Middle frontal gyrus (tissue), 1 donor: Measurements from ENCODE around the gene CAPN11.

Source experiments
- DNase-seq: peaks from one replicate; pipeline ENCODE4 v3.0.0-alpha.2; 2015; ENCODE audit warnings: low spot score; ENCODE audit errors: extremely low spot score

CAPN11 gene

DNA sequence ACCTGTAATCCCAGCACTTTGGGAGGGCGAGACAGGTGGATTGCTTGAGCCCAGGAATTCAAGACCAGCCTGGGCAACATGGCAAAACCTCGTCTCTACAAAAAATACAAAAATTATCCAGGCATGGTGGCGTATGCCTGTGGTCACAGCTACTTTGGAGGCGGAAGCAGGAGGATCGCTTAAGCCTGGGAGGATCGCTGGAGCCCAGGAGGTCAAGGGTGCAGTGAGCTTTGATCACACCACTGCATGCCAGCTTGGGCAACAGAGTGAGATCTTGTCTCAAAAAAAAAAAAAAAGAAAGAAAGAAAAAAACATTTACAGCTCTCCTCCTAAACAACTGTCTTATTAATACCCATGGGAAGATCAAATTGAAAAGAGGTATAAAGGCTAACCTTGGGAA, 49.3 kb downstream of the CAPN11 start:
- no peak for DNase-seq

DNA sequence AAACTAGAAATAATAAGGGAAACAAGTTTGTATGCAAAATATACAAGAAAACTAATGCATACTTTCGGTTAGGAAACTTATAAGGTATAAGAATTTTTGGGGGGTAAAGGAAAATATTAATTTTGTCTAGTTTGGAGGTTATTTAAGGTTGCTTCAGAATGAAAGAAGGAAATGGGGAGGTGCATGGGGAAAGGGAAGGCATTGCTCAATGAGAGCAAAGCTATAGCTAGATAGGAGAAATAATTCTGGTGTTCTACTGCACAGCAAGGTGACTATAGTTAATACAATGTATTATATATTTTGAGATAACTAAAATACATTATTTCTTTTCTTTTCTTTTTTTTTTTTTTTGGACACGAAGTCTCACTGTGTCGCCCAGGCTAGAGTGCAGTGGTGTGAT, 52.7 kb downstream of the CAPN11 start:
- DNase-seq = no peak

DNA sequence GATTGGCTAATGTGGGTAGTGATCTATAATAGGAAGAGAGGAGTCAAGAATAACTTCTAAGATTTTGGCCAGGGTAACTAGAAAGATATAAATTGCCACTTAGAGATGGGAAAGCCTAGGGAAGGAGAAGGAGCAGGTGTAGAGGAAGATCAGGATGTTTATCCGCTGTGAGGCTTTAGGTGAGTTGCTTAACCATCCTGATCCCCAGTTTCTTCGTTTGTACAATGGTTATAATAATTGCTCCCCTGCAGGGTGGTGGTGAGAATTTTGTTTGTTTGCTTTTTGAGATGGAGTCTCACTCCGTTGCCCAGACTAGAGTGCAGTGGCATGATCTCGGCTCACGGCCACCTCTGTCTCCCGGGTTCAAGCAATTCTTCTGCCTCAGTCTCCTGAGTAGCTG, 55.7 kb downstream of the CAPN11 start:
- DNase-seq = no peak

DNA sequence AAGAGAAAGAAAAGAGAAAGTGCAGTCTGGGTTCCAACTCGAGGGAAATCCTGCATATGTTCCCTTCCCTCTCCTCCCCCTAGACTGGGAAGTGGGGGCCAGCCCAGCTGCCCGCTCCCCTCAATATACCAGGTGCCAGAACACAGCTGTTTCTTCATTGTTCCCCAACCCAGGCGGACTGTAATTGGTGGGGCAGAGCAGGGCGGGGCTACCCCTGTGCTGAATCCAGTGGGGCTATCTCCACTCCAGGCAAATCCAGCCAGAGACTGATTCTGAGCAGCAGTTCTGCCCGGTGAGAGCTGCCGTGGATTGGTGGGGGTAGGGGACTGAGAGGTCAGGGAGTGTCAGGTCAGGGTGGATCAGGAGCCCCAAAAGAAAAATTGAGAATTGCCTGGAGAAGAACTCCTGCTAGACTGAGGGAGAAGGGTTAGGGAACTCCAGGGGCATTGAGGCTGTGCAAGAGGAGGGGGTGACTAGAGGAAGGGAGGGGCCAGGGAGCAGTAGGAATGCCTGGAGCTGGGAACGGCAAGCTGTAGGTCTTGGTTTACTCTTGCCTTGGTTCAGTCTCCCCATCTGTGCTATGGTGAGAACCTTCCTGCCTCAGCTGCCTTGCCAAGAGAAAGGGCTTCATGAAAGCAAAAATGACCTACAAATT, 58.2 kb downstream of the CAPN11 start, which contains the start of gene MYMX:
TSS of gene MYMX (plus strand) at position 250 of the 655 bp plus-strand sequence. CDS start 546 bp downstream, outside the sequence.
- no peak for DNase-seq

DNA sequence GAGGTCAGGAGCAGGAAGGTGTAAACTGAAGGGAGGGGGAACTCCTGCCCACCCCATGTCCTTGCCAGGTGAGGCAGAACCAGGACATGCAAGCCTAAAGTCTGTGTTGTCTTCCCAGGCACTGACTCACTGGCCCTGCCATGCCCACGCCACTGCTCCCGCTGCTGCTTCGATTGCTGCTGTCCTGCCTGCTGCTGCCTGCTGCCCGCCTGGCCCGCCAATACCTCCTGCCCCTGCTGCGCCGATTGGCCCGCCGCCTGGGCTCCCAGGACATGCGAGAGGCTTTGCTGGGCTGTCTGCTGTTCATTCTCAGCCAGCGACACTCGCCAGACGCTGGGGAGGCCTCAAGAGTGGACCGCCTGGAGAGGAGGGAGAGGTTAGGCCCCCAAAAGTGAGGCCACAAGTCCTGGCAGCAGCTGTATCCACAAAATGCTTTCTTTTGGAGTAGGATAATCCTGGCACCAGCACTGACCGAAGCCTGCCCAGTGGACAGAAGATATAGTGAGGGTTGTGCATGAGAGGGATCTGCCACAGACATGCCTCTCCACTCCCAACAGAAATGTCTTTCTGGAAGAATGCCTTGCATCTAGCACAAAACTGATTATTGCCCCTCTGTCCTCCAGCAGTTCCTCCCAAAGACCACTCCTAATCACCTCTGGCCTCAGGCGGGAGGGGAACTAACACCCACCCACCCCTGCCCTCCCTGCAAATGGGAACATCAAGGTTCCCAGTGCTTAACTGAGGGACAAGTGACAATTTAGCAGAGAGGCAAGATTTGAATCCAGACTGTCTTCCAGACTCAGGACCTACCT, 58.9 kb downstream of the CAPN11 start:
- no peak for DNase-seq

DNA sequence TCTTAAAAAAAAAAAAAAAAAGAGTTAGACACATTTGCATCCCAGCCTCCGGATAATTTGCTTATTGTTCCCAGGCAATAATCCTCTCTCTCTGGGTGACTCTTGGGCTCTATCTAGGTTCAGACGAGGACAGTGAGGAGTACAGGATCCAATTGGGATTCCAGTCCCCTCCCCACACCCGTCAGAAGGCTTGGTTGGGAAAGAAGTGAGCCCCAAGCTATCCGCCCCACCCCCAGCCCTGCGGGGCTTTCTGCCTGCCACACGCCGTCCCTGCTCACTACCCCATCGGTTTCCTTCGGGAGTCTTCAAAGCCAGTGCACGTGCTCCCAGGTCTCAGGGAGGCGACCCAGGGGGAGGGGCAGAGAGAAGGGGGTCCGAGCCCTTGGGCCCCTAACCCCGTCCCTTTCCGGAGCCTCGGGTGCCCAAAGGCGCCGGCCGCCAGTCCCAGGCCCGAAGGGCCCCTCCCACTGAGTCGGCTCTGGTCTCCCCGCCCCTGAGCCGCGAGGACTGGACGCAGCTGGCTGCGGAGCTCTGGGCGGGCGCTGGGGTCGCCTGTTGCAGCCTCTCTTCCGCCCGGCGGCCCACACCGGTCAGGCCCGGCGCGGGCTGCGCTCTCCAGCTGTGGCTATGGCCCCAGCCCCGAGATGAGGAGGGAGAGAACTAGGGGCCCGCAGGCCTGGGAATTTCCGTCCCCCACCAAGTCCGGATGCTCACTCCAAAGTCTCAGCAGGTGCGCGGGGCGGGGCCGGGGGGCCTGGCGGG, 60.6 kb downstream of the CAPN11 start:
- no peak for DNase-seq

DNA sequence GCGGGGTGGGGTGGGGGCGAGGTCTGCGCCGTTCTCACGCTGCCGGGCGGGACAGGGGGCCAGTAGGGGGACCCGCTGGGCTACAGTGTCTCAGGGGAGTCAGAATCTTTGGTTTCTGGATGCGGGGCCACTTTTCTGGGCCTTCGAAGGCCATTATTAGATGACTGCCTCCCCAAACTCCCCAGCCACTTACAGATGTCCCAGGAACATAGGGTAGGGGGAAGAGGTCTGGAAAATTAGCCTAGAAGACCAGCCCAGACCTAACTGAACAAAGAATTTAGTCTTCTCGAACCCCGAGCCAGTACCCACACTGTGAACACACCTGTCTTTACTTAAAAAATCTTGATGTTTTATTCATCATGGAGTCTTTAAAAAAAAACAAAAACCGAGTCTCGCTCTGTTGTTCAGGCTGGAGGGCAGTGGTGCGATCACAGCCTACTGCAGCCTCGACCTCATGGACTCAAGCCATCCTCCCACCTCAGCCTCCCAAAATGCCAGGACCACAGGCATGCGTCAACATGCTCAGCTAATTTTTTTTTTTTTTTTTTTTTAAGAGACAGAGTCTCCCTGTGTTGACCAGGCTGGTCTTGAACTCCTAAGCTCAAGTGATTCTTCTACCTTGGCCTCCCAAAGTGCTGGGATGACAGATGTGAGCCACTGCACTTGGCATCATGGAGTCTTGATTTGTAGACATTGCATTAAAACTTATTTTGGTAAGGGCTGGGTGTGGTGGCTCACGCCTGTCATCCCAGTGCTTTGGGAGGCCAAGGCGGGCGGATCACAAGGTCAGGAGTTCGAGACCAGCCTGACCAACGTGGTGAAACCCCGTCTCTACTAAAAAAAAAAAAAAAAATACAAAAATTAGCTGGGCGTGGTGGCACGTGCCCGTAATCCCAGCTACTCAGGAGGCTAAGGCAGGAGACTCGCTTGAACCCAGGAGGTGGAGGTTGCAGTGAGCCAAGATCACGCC, 61.5 kb downstream of the CAPN11 start:
- DNase-seq = no peak

DNA sequence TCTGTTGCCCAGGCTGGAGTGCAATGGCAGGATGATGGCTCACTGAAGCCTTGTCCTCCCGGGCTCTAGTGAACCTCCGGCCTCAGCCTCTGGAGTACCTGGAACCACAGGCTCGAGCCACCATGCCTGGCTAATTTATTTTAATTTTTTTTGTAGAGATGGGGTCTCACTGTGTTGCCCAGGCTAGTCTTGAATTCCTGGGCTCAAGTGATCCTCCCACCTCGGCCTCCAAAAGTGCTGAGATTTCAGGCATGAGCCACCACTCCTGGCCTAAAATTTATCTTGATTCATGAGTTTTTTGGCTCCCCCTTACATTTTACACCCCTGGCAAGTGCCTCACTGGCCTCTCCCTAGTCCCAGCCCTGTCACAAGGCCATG, 62.3 kb downstream of the CAPN11 start:
- DNase-seq = no peak

DNA sequence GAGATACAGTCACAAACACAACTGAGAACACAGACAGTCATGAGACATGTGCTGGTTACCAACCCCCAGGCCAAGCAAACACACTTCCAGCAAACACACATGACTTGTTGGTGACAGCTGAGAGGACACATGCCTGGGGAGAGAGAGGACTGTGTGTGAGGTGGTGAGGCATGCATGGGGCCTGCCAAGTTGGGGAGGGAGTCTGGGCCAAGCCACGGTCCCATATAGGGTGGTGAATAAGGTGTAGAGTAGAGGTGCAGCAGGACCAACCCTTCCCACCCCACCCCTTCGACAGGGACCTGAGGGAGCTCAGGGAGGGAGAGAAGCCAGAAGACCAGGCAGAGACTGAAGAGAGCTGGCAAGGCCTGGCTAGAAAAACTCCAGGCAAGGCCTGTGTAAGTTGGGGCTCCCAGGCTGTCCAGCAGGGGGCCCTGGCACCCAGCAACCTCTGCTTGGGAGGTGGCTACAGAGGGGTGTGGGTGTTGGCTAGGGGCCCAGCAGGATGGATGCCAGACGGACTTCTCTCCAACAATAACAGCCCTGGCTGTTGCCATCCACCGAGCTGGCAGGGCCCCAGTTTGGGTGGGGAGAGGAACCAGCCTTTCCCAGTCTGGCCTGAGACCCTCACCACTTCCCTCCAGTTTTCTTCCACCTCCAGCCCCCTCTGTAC, 62.8 kb downstream of the CAPN11 start:
- DNase-seq = no peak

DNA sequence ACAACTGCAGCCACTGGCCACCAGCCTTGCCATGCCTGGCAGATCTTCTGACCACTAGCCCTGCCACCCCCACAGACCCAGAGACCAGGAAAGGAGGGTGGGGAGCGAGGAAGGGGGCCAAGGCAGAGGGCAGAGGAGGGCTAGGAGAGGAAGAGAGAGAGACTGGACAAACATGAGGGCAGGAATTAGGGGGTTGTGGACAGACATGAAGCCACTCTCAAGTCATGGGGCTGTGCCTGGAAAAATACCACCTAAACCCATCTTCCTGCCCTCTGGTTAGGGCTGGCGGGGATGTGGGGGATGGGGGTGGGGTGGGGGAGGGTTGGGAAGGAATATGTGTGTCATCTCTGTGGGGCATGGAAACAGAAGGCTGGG, 63.3 kb downstream of the CAPN11 start:
- no peak for DNase-seq

DNA sequence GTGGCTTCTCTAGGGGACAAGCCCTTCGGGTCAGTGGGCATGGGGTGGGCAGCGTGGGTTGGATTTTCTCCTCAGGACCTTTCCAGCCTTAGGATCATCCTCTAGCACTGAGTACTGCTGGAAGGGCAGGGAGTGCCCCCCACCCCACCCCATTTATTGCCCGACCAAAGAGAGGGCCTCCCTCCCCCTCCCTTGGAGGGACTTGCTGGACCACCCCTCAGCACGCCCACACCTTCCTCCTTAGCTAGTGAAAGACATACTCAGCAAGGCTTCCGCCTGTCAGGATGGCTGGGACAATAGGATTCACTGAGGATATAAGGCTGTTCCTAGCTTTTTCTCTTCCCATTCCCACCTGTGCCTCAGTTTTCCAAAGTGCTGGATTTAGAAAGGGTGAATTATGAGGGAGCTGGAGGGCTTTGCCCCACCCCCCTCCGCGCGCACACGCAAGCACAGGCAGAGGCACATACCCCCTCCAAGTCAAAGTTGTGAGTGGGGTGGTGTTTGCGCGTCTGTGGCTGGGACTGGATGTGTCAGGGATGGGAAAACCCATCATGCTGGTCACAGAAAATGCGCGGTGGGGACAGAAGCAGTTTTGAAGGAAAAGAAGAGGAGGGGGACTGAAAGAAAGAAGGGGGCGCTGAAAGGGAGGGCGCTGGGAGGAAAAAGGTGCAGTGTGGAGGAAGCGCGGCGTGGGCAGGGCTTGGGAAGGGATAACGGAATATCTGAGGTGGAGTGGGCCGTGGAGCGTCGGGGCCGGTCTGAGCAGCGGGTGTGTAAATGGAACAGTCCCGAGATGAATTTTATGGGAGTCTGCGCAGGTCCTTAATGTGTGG, 64.1 kb downstream of the CAPN11 start:
- no peak for DNase-seq

DNA sequence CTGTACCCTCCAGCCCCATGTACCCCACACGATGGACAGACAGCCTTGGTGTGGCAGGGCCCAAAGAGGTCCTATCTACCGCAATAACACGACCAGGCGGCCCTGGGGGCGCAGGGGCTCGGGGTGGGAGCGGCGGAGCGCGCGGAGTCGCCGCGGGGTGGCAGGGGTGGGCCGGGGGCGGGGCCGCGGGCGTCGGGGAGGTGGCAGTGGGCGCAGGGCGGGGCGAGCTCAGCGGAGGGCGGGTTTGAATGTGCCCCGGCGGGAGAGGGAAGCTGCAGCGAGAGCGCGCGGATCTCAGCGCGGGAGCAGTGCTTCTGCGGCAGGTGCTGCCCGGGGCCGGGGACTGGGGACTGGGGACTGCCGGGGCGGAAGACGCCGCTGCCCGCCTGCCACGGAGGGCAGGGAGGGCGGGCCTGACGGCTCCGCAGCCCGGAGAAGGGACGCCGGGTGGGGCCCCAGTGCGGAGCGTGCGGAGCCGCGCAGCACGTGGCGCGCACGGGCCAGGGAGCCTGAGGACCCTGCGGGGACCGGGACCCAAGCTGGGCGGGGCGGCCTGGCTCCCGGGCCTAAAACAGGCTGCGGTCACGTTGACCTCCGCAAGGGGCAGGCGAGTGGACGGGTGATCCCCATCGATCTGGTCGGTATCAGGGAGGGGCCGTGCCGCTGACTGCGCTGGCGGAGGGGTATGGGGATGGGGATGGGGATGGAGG, 64.9 kb downstream of the CAPN11 start, which contains the start of gene SLC29A1:
TSS of gene SLC29A1 (plus strand) at position 277 of the 710 bp plus-strand sequence. CDS start 3,719 bp downstream, outside the sequence.
- no peak for DNase-seq

DNA sequence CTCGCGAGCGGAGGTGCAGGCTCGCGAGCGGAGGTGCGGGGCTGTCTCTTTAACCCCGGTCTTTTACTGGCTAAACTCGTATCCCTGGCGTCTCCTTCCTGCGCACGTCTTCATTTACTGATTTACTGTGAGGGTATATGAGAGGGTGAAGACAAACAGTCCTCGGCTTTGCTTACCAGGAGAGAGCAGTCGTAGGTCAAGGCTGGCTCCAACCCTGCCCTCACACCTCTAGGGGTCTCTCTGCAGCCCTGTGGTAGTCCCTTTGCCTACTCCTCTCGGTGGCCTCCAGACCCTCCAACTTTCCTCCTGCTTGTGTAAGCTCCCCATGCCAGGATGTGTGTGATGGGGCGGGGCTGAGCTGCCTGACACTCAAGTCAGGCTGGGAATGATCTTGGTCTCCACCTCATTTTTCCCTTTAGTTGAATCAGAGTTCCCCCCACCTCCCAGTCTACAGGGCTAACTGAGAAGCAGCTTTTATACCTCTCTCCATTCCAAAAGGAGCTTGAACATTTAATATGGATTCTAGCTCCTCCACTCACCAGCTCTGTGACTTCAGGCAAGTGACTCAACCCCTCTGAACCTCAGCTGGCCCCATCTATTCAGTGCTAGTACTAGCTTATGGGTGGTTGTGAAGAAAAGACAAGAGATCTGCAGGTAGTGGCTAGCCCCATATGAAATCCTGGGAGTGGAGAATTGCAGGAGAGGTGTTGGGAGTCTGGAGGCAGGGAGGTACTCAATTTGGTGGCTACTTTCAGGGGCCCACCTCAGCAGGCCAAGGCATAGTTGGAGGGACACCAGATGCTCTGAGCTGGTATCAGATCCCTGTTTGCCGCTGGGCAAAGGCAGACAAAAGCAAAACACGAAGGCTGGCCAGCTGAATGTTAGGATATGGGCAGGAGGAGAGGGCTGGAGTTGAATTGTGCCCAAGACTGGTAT, 65.7 kb downstream of the CAPN11 start:
- DNase-seq = no peak

DNA sequence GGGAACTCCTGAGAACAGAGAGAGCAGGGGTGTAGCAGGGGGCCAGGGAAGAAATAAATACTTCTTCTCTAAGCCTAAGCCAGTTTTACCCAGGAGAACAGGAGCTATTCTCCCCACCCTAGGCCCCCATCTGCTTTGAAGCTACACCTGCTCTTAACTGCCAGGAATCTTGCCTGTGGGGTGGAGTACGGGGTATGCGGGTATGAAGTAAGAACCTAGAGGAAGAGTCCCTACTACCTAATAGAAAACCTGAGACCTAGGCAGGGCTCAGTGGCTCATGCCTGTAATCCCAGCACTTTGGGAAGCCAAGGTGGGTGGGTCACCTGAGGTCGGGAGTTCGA, 66.3 kb downstream of the CAPN11 start:
- no peak for DNase-seq

DNA sequence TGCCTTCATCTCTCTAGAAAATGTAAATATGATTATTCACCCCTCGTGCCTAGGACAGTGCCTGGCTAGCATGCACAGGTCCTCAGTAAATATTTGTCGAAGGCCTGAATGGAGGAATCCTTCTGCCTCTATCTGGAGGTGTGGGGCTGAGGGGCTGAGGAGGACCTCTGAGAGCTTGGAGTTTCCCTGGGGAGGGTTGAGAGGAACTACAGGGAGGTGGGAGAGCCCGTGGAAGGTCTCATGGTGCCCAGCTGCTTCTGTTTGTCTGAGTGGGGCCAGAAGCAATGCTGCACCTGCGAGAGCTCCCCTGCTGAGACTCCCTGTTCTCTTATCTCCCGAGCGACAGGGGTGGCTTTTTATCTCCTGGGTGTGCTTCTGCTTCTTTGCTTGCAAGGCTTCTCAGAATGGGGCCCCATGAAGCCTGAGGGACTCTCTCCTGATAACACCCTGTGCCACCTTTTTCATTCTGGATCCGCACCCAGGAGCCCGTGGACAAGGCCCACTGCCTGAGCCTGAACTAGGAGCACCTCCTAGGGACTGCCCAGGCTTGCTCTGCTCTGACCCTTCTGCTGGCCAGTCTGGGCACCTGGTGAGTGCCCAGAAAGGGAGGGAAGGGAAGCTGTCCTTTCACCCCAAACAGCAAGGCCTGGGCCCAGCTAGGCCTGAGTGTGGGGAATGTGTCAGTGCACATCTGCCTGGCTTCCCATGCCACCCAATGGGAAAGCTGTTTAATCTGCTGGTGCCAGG, 67.1 kb downstream of the CAPN11 start:
- no peak for DNase-seq

DNA sequence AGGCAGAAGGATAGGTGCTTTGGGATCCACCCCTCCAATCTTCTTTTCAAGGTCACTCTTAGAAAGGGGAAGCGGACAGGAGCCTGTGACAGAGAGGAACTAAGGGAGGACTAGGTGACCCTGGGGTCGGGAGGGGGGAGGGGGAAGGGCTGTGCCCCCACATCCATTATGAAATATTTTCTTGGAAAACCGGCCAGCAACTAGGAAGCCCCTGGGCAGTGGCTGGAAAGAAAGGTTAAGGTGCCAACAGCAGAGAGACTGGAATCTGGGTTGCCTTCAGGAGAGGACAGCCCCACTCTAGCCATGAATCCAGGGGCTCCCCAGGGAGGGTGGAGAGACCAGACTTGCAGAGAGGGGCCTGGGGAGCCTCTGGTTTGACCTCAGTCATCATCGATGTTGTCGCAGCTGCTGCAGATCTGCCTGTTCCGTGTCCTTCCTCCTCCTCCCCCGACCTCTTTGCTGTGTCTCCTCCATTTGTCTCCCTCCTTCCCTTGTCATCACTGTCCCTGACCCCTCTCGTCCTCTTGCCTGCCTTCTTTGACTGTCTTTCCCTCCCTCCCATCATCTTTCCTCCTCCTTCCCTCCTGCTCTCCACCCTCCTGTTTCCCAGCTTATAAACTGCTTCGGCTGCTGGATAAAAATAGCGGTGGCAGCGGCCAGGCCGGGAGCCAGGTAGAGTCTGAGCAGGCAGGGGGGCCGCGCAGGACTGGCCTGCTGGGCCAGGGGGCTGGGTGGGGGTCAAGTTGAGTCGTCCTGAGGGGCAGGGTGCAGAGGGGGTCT, 67.9 kb downstream of the CAPN11 start:
- DNase-seq = no peak
